ENCODE measurements around the gene SPIRE1. TPM values are rescaled to one million over a fixed set of nuclear protein-coding genes. Genes with fewer than 3 reads are reported as not detected.
A peak's percentile ranks its signal among the peaks of the same experiment; 100 is the strongest.
"Not testable (repeated sequence)": the region's sequence is repeated elsewhere in the genome, so short reads cannot be mapped to it uniquely, and the experiment has no call there.

Gene SPIRE1
- total and polyA plus RNA-seq, 4 donors = 0.29 to 5.7 (median 3.2) TPM

DNA sequence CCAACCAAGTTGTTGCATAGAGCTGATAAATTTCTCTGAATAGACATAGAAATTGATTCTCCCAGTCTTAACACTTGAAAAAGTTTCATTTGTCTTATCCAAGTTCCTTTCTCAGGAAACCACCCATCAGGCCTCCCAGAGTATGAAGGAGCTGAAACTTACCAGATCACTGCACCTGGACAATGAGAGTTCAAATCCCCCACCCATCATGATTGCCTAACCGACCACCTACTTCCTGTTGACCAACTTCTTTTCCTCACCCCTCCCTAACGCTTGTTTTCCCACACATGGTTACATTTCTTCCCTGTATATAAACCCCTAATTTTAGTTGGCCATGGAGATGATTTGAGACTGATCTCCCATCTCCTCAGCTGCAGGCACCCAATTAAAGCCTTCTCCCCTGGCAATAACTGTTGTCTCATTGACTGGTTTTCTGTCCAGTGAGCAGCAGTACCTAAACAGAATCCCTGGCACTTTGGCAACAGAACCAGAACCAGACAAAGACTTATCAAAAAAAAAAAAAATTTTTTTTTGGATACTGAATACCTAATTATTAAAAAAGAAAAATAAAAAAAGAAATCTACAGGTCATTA is 103.0 kb downstream of the SPIRE1 start:
- Histone ChIP-seq H3K27ac (ENCODE audit: low read depth in 1 of 2, low read length in 2 of 2) (no peak overlapping the region), H3K4me1 (ENCODE audit: control insufficient read depth in 4 of 4, insufficient read depth in 4 of 4, low read length in 3 of 4) (peaks cover 2 to 11% (median 4%) of the 10 kb centered on the region in 4 donors), H3K9me3 (ENCODE audit: control insufficient read depth in 4 of 4, low read length in 3 of 4) (peaks cover 0 to 3% (median 0%) of the 10 kb centered on the region in 4 donors), H3K36me3 (ENCODE audit: control insufficient read depth in 4 of 4, insufficient read depth in 3 of 4, low read depth in 1 of 4, low read length in 3 of 4) (no peaks in the 10 kb centered on the region), H3K4me3 (ENCODE audit: low read depth in 1 of 3, low read length in 3 of 3) (no peak overlapping the region), H3K27me3 (ENCODE audit: control insufficient read depth in 4 of 4, insufficient read depth in 4 of 4, low read length in 3 of 4) (no peaks in the 10 kb centered on the region), H3K9ac (ENCODE audit: low read depth in 1 of 2, low read length in 2 of 2) (no peak overlapping the region)
- 81% methylated on average over 2 of the region's 2 CpGs for WGBS
- TF ChIP-seq, protein P1, sequence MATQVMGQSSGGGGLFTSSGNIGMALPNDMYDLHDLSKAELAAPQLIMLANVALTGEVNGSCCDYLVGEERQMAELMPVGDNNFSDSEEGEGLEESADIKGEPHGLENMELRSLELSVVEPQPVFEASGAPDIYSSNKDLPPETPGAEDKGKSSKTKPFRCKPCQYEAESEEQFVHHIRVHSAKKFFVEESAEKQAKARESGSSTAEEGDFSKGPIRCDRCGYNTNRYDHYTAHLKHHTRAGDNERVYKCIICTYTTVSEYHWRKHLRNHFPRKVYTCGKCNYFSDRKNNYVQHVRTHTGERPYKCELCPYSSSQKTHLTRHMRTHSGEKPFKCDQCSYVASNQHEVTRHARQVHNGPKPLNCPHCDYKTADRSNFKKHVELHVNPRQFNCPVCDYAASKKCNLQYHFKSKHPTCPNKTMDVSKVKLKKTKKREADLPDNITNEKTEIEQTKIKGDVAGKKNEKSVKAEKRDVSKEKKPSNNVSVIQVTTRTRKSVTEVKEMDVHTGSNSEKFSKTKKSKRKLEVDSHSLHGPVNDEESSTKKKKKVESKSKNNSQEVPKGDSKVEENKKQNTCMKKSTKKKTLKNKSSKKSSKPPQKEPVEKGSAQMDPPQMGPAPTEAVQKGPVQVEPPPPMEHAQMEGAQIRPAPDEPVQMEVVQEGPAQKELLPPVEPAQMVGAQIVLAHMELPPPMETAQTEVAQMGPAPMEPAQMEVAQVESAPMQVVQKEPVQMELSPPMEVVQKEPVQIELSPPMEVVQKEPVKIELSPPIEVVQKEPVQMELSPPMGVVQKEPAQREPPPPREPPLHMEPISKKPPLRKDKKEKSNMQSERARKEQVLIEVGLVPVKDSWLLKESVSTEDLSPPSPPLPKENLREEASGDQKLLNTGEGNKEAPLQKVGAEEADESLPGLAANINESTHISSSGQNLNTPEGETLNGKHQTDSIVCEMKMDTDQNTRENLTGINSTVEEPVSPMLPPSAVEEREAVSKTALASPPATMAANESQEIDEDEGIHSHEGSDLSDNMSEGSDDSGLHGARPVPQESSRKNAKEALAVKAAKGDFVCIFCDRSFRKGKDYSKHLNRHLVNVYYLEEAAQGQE (IDR thresholded peaks at IDR 0.05) = no peak
- TF ChIP-seq FOXA1 (IDR thresholded peaks at IDR 0.05) (no peak), CTCF (IDR thresholded peaks at IDR 0.05; ENCODE audit: low read depth, low read length, missing input control) (no peak)
- DNase-seq (ENCODE audit: low spot score) = no peak

DNA sequence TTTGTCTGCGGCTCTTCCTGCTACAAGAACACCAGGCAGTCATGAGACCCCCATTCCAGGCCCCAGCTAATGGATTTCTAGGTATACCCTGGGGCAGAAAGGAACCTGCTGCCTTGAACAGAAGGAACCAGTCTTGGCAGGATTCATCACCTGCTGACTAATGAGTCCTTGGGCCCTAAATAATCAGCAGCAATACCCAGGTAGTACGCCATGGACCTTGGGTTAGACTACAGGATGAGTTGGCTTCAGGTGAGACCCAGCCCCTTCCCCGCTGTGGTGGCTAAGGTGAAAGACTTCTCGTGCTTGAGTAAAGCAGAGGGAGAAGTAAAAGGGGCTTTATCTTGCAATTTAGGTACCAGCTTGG is 105.0 kb downstream of the SPIRE1 start:
- no peak overlapping the region for H3K4me3 ChIP-seq (ENCODE audit: low read depth in 1 of 3, low read length in 3 of 3)
- TF ChIP-seq, protein P2, sequence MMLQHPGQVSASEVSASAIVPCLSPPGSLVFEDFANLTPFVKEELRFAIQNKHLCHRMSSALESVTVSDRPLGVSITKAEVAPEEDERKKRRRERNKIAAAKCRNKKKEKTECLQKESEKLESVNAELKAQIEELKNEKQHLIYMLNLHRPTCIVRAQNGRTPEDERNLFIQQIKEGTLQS (IDR thresholded peaks at IDR 0.05) = no peak
- no peak for TF ChIP-seq FOXA2 (IDR thresholded peaks at IDR 0.05)
- TF ChIP-seq MAX (IDR thresholded peaks at IDR 0.05) = no peak
- no peak for TF ChIP-seq RAD21 (IDR thresholded peaks at IDR 0.05)
- no peaks in the 10 kb centered on the region for H3K27me3 ChIP-seq (ENCODE audit: control insufficient read depth in 4 of 4, insufficient read depth in 4 of 4, low read length in 3 of 4)
- WGBS = 88% methylated on average over 4 of the region's 4 CpGs
- no peaks in the 10 kb centered on the region for H3K36me3 ChIP-seq (ENCODE audit: control insufficient read depth in 4 of 4, insufficient read depth in 3 of 4, low read depth in 1 of 4, low read length in 3 of 4)
- peak overlapping the region; percentile 68 to 72 for H3K27ac ChIP-seq (ENCODE audit: low read depth in 1 of 2, low read length in 2 of 2)
- H3K9me3 ChIP-seq (ENCODE audit: control insufficient read depth in 4 of 4, low read length in 3 of 4) = peaks cover 0 to 2% (median 0%) of the 10 kb centered on the region in 4 donors
- no peak for DNase-seq (ENCODE audit: low spot score)
- H3K9ac ChIP-seq (ENCODE audit: low read depth in 1 of 2, low read length in 2 of 2) = no peak overlapping the region
- peaks cover 2 to 14% (median 4%) of the 10 kb centered on the region in 4 donors for H3K4me1 ChIP-seq (ENCODE audit: control insufficient read depth in 4 of 4, insufficient read depth in 4 of 4, low read length in 3 of 4)

DNA sequence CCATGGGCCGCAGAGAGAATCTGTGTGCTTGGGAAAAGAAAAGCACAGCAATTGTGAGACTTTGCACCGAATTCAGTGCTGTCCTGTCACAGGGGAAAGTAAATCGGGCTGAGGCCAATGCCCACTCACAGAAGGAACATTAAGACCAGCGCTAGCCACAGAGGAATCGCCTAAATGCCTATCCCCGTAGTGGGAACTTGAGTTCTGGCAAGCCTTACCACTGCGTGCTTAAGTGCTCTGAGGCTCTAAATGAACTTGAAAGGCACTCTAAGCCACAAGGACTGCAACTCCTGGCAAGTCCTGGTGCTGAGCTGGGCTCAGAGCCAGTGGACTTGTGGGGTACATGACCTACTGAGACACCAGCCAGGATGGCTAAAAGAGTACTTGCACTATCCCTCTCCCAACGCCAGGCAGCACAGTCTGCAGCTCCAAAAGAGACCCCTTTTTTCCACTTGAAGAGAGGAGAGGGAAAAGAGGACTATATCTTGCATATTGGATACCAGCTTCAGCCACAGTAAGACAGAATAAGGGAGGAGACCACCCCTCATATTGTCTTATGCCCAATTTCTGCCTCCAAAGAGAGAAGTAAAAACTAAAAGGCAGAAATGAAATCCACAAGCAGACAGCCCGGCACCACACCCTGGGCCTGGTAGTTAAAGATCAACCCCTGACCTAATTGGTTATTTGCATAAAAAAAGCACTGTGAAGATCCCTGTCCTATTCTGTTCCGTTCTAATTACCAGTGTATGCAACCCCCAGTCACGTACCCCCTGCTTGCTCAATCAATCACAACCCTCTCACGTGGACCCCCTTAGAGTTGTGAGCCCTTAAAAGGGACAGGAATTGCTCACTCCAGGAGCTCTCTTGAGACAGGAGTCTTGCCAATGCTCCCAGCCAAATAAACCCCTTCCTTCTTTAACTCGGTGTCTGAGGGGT is 105.7 kb downstream of the SPIRE1 start:
- H3K27ac ChIP-seq (ENCODE audit: low read depth in 1 of 2, low read length in 2 of 2) = peak overlapping the region; percentile 84 to 87
- peak in 1 of 2 donors; percentile 20 for TF ChIP-seq RXRA (IDR thresholded peaks at IDR 0.05)
- not testable (repeated sequence) for DNase-seq (ENCODE audit: low spot score); H3K9me3 ChIP-seq (ENCODE audit: control insufficient read depth in 4 of 4, low read length in 3 of 4); H3K36me3 ChIP-seq (ENCODE audit: control insufficient read depth in 4 of 4, insufficient read depth in 3 of 4, low read depth in 1 of 4, low read length in 3 of 4); H3K27me3 ChIP-seq (ENCODE audit: control insufficient read depth in 4 of 4, insufficient read depth in 4 of 4, low read length in 3 of 4)
- peak overlapping the region in 1 of 2 donors; percentile 72 for H3K9ac ChIP-seq (ENCODE audit: low read depth in 1 of 2, low read length in 2 of 2)
- H3K4me3 ChIP-seq (ENCODE audit: low read depth in 1 of 3, low read length in 3 of 3) = peak overlapping the region in 1 of 3 donors; percentile 37
- peaks cover 2 to 14% (median 4%) of the 10 kb centered on the region in 4 donors for H3K4me1 ChIP-seq (ENCODE audit: control insufficient read depth in 4 of 4, insufficient read depth in 4 of 4, low read length in 3 of 4)
- 58% methylated on average over 13 of the region's 13 CpGs for WGBS

- peaks cover 2 to 14% (median 4%) of the 10 kb centered on the region in 4 donors for H3K4me1 ChIP-seq (ENCODE audit: control insufficient read depth in 4 of 4, insufficient read depth in 4 of 4, low read length in 3 of 4)
- peak overlapping the region; percentile 84 to 87 for H3K27ac ChIP-seq (ENCODE audit: low read depth in 1 of 2, low read length in 2 of 2)
- not testable (repeated sequence) for H3K9me3 ChIP-seq (ENCODE audit: control insufficient read depth in 4 of 4, low read length in 3 of 4); H3K9ac ChIP-seq (ENCODE audit: low read depth in 1 of 2, low read length in 2 of 2); DNase-seq (ENCODE audit: low spot score); H3K4me3 ChIP-seq (ENCODE audit: low read depth in 1 of 3, low read length in 3 of 3); H3K27me3 ChIP-seq (ENCODE audit: control insufficient read depth in 4 of 4, insufficient read depth in 4 of 4, low read length in 3 of 4); H3K36me3 ChIP-seq (ENCODE audit: control insufficient read depth in 4 of 4, insufficient read depth in 3 of 4, low read depth in 1 of 4, low read length in 3 of 4)
- WGBS = 81% methylated on average over 13 of the region's 13 CpGs
Observed at GRCh38 chr18:12551466-12551865, 106.4 kb downstream of the SPIRE1 start.
